Ishikawa (cell line): ENCODE data around the gene TASOR2.

Experiments
- EGR1 ChIP-seq: IDR thresholded peaks from 2 replicates; pipeline ENCODE4 v1.6.1; 2012
- TCF12 ChIP-seq: IDR thresholded peaks from 2 replicates; pipeline ENCODE4 v1.6.1; 2012; ENCODE audit warnings: low read depth
- TF ChIP-seq, protein P1 (sequence below): IDR thresholded peaks from 2 replicates; pipeline ENCODE4 v1.6.1; 2012

DNA sequence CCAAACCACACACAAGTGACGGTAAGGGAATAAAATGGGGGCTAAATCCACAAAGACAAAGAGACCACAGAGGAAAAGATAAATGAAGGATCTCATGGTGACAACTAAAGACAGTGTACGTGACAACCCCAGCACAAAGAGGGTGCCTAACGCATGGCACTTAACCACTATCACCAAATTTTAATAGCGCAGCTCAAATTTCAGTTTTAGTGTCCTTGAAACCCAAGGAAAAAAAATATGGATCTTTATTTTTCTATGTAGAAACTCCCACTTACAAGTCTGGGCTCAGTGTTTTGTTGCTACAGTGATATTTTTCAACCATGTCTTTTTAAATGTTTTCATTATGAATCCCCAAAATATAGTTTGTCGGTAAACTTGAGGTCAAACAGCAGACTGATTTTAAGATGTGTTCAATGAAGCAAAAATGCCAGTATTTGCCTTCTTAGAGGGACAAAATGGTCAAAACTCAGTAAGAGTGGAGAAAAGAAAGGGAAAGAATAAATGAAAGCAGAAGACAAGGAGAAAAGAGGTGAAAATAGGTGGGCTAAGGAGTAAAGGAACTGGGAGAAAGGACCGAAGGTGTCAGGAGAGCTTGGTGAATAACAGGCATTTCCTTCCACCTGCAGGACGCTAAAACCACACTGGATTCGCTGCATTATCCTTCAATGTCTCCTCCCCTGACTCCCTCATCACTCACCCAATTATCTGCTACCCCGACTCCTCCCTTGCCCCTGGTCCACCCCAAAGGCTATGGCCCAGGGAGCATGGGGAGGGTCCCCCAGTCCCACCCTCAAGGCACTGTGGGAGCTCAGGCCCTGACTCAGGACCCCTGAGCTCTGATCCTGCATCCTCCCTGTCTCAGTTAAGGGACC, 21.7 kb upstream of the TASOR2 start:
- TF ChIP-seq, protein P1, sequence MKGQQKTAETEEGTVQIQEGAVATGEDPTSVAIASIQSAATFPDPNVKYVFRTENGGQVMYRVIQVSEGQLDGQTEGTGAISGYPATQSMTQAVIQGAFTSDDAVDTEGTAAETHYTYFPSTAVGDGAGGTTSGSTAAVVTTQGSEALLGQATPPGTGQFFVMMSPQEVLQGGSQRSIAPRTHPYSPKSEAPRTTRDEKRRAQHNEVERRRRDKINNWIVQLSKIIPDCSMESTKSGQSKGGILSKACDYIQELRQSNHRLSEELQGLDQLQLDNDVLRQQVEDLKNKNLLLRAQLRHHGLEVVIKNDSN = no peak
- TF ChIP-seq EGR1 = no peak
- TF ChIP-seq TCF12 = no peak
